Measurements from ENCODE around the gene MCF2L.

The MCF2L gene

GRCh38 chr13:112991609-112992008 is 22.6 kb downstream of the MCF2L start:
- H3K4me1 Mint-ChIP-seq (ENCODE audit: low read depth): no peaks in the 10 kb centered on the region
- no peak overlapping the region for H3K27ac Mint-ChIP-seq
- H3K4me3 Mint-ChIP-seq: no peak overlapping the region
- H3K9me3 Mint-ChIP-seq: no peaks in the 10 kb centered on the region
- H3K36me3 Mint-ChIP-seq (ENCODE audit: low read depth): peaks cover 7% of the 10 kb centered on the region
- no peaks in the 10 kb centered on the region for H3K27me3 Mint-ChIP-seq

GRCh38 chr13:112992931-112993680 is 24.1 kb downstream of the MCF2L start:
- H3K4me1 Mint-ChIP-seq (ENCODE audit: low read depth): no peaks in the 10 kb centered on the region
- no peak overlapping the region for H3K27ac Mint-ChIP-seq
- H3K36me3 Mint-ChIP-seq (ENCODE audit: low read depth): peaks cover 7% of the 10 kb centered on the region
- H3K27me3 Mint-ChIP-seq: no peaks in the 10 kb centered on the region
- no peaks in the 10 kb centered on the region for H3K9me3 Mint-ChIP-seq
- no peak overlapping the region for H3K4me3 Mint-ChIP-seq

GRCh38 chr13:112994084-112994780 is 25.2 kb downstream of the MCF2L start:
- H3K4me3 Mint-ChIP-seq: no peak overlapping the region
- H3K27me3 Mint-ChIP-seq: no peaks in the 10 kb centered on the region
- H3K27ac Mint-ChIP-seq: no peak overlapping the region
- H3K36me3 Mint-ChIP-seq (ENCODE audit: low read depth): peaks cover 7% of the 10 kb centered on the region
- H3K4me1 Mint-ChIP-seq (ENCODE audit: low read depth): no peaks in the 10 kb centered on the region
- H3K9me3 Mint-ChIP-seq: no peaks in the 10 kb centered on the region

- H3K4me1 Mint-ChIP-seq (ENCODE audit: low read depth): no peaks in the 10 kb centered on the region
- H3K36me3 Mint-ChIP-seq (ENCODE audit: low read depth): peaks cover 3% of the 10 kb centered on the region
- no peaks in the 10 kb centered on the region for H3K27me3 Mint-ChIP-seq
- no peaks in the 10 kb centered on the region for H3K9me3 Mint-ChIP-seq
- no peak overlapping the region for H3K27ac Mint-ChIP-seq
- no peak overlapping the region for H3K4me3 Mint-ChIP-seq
These were observed 25.9 kb downstream of the MCF2L start for GRCh38 chr13:112994781-112995355.

GRCh38 chr13:112995395-112996191 is 26.6 kb downstream of the MCF2L start:
- H3K27ac Mint-ChIP-seq: no peak overlapping the region
- no peak overlapping the region for H3K4me3 Mint-ChIP-seq
- no peaks in the 10 kb centered on the region for H3K36me3 Mint-ChIP-seq (ENCODE audit: low read depth)
- no peaks in the 10 kb centered on the region for H3K4me1 Mint-ChIP-seq (ENCODE audit: low read depth)
- H3K27me3 Mint-ChIP-seq: no peaks in the 10 kb centered on the region
- H3K9me3 Mint-ChIP-seq: no peaks in the 10 kb centered on the region

GRCh38 chr13:112996671-112997091 is 27.7 kb downstream of the MCF2L start:
- H3K4me1 Mint-ChIP-seq (ENCODE audit: low read depth): peaks cover 6% of the 10 kb centered on the region
- H3K9me3 Mint-ChIP-seq: no peaks in the 10 kb centered on the region
- no peaks in the 10 kb centered on the region for H3K27me3 Mint-ChIP-seq
- no peaks in the 10 kb centered on the region for H3K36me3 Mint-ChIP-seq (ENCODE audit: low read depth)
- H3K4me3 Mint-ChIP-seq: no peak overlapping the region
- no peak overlapping the region for H3K27ac Mint-ChIP-seq

- no peaks in the 10 kb centered on the region for H3K9me3 Mint-ChIP-seq
- H3K27me3 Mint-ChIP-seq: no peaks in the 10 kb centered on the region
- no peaks in the 10 kb centered on the region for H3K36me3 Mint-ChIP-seq (ENCODE audit: low read depth)
- no peak overlapping the region for H3K4me3 Mint-ChIP-seq
- peaks cover 6% of the 10 kb centered on the region for H3K4me1 Mint-ChIP-seq (ENCODE audit: low read depth)
- no peak overlapping the region for H3K27ac Mint-ChIP-seq
These were observed 28.4 kb downstream of the MCF2L start for GRCh38 chr13:112997188-112998130.

- H3K27me3 Mint-ChIP-seq: no peaks in the 10 kb centered on the region
- no peaks in the 10 kb centered on the region for H3K36me3 Mint-ChIP-seq (ENCODE audit: low read depth)
- no peak overlapping the region for H3K4me3 Mint-ChIP-seq
- peaks cover 6% of the 10 kb centered on the region for H3K4me1 Mint-ChIP-seq (ENCODE audit: low read depth)
- H3K9me3 Mint-ChIP-seq: no peaks in the 10 kb centered on the region
- H3K27ac Mint-ChIP-seq: no peak overlapping the region
These were observed 29.7 kb downstream of the MCF2L start for GRCh38 chr13:112998521-112999280.

- H3K4me1 Mint-ChIP-seq (ENCODE audit: low read depth): peaks cover 6% of the 10 kb centered on the region
- H3K9me3 Mint-ChIP-seq: peaks cover under 1% of the 10 kb centered on the region
- no peaks in the 10 kb centered on the region for H3K36me3 Mint-ChIP-seq (ENCODE audit: low read depth)
- H3K27me3 Mint-ChIP-seq: no peaks in the 10 kb centered on the region
- H3K4me3 Mint-ChIP-seq: no peak overlapping the region
- H3K27ac Mint-ChIP-seq: no peak overlapping the region
These were observed 30.6 kb downstream of the MCF2L start for GRCh38 chr13:112999414-113000177.

GRCh38 chr13:113000575-113000974 is 31.6 kb downstream of the MCF2L start:
- no peaks in the 10 kb centered on the region for H3K27me3 Mint-ChIP-seq
- no peak overlapping the region for H3K4me3 Mint-ChIP-seq
- no peak overlapping the region for H3K27ac Mint-ChIP-seq
- peaks cover 15% of the 10 kb centered on the region for H3K4me1 Mint-ChIP-seq (ENCODE audit: low read depth)
- H3K9me3 Mint-ChIP-seq: peaks cover 7% of the 10 kb centered on the region
- H3K36me3 Mint-ChIP-seq (ENCODE audit: low read depth): peaks cover 5% of the 10 kb centered on the region

- Mint-ChIP-seq H3K27me3 (no peaks in the 10 kb centered on the region), H3K9me3 (peaks cover 7% of the 10 kb centered on the region), H3K4me3 (no peak overlapping the region), H3K36me3 (ENCODE audit: low read depth) (peaks cover 6% of the 10 kb centered on the region), H3K4me1 (ENCODE audit: low read depth) (peaks cover 20% of the 10 kb centered on the region), H3K27ac (no peak overlapping the region)
These were observed 32.5 kb downstream of the MCF2L start for GRCh38 chr13:113001241-113002140.

GRCh38 chr13:113002206-113002912 is 33.3 kb downstream of the MCF2L start:
- H3K4me3 Mint-ChIP-seq: no peak overlapping the region
- no peak overlapping the region for H3K27ac Mint-ChIP-seq
- H3K36me3 Mint-ChIP-seq (ENCODE audit: low read depth): peaks cover 6% of the 10 kb centered on the region
- no peaks in the 10 kb centered on the region for H3K27me3 Mint-ChIP-seq
- H3K4me1 Mint-ChIP-seq (ENCODE audit: low read depth): peaks cover 20% of the 10 kb centered on the region
- peaks cover 7% of the 10 kb centered on the region for H3K9me3 Mint-ChIP-seq

Data from stimulated activated naive CD8-positive, alpha-beta T cell treated with anti-CD3 and anti-CD28 coated beads, Interleukin-15, Interleukin-2, amounts not matched to agents 100 ng/mL and 50 ng/mL, for 24 hours (primary cell).